Measurements from ENCODE around the gene PEAK1.
"Not testable (repeated sequence)": the region's sequence is repeated elsewhere in the genome, so short reads cannot be mapped to it uniquely, and the experiment has no call there.

Gene PEAK1

GRCh38 chr15:77224352-77224751 lies 195.6 kb downstream of the PEAK1 start:
- DNase-seq = no peak

DNA sequence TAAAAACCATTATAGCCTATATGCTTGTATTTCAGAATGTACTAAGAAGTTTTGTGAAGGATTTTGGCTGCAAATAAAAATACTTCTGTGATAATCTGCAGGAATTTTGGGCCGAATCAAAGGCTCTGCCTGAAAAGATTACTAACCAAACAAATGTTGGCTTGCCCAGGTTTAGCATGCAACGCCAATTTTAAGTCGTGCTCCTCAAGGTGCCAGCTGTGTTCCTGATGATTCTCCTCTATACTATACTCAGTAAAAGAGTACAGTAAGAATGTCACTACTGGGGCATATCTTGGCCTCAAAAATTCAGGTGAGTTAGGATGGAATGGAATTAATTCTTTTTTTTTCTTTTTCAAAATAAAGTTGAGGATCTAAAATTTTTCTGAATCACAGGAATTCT lies 198.2 kb downstream of the PEAK1 start:
- no peak for DNase-seq

GRCh38 chr15:77221174-77221573 lies 198.7 kb downstream of the PEAK1 start:
- no peak for DNase-seq

- DNase-seq = no peak
These were observed 200.1 kb downstream of the PEAK1 start for GRCh38 chr15:77219841-77220240.

DNA sequence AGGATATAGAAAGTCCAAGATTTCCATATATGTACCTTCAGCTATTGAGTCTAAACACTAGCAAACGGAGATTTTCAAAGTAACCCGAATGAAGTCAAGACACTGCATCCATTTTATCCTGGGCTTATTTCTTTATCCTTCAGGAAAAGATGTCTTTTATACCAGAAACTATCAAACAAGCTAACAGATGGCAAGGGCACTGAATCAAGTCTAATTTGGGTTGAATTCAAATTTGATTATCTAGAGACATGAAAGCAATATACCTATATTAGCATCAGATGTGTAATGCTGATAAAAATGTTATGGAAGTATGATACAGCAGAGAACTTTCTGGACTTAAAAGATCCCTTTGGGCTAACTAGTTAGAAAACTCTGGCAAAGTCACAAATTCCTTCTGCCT lies 210.7 kb downstream of the PEAK1 start:
- DNase-seq = no peak

- DNase-seq = no peak
These were observed 211.7 kb downstream of the PEAK1 start for GRCh38 chr15:77208241-77208640.

DNA sequence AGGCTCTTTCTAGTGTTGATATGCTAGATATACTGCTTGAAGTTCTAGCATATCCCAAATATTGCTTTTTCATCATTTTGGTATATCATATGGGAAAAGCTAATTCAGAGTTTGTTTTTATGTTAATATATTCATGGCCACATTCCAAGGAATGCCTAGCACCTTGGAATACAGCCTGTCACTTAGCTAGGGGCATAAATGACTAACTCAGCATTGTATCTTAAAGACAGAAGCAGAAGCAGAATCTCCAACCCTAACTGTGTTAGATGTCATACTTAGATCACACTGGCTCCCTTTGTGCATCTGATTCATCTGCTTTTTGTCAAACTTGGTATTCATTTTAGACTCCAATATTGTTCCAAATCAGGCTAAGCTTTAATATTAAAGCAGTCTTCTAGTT lies 218.2 kb downstream of the PEAK1 start:
- DNase-seq = no peak

DNA sequence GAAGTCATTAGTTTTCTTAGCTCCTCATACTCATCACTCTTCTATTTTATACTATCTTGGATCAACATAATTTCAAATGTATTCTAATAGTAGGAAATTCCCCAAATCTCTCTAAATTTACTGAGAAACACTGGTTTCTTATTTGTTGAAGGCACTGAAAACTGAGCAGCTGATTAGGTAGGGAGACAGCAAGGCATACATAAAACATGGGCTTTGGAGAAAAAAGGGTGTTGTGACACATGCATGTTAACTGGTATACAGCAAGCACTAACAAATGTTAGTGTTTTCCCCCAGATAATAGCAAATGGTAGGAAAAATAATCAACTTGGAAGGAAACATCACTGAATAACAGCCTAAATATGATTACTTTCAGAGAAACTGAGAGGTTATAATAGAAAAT lies 223.5 kb downstream of the PEAK1 start:
- no peak for DNase-seq

GRCh38 chr15:77195586-77195985 lies 224.3 kb downstream of the PEAK1 start:
- no peak for DNase-seq

DNA sequence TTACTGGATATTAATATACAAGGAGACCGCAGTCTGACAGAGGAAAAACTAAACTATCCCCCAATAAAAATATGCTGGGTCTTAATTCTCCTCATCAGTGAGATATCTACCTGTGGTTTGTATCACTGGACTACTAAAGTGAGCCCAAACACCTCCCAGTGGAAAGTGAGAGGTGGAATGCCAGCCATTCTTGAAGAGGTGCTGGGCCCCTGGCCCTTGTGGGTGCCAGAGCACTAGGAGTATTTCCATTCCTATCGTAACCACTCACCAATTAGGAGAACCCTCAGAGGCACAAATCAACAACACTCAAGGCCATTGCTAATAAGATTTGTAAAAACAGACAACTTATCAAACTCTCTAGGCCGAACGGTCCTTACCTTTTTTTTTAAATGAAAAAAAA lies 227.5 kb downstream of the PEAK1 start:
- DNase-seq = no peak

DNA sequence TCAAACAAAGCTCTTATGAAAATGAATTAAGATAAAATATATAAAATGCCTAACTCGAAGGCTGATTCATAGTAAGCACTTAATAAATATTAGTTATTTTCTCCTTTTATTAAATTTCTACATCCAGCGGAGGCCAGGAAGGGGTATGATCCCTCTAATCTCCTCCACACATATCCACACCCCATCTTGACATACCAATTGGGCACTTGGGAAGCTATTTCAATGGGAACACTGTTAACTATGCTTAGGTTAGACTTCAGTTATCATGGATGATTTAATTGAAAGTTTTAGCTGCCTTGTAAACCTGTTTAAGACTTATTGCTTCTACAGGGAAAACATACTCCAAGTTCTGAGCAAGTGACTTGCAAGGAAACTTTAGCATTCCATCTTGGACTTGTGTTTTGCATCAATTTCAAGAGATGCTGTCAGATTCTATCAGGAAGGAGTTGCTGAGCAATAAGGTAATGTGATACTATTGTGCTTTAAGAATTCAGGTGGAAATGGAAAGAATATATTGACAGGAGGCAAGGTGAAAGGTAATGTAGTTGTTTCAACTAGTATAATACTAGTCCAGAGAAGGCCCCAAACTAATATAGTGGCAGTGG lies 228.6 kb downstream of the PEAK1 start:
- DNase-seq = no peak

DNA sequence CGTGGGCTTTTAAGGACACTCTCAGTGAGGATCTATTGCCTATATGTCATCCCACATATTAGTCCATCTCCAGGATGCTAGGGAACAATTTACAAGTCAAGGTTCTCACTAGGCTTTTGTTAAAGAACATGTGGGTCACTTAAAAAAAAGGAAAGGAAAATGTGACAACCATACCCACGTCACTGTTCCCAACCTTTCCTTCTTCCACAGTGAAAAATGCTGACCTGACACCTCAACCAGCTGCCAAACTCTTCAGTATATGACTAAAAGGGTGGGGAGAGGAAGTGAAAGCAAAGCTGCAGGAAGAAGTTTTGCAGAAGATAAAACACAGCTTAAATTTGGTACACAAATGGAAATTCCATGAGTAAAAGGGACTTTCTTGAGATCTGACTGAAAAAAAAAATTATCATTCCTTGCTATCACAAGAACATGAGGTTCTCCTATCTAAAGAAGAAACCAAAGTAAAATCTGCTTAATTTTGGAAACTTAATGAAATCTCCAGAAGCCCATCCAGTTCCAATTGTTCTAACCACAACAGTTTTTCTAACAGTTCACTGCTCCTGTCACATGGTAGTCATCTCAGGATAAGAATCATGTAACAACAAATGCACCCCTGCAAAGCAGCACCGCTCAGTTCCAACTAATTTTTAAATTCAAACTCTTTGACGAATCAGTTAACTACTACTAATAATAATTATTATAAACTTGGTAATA lies 232.0 kb downstream of the PEAK1 start:
- no peak for DNase-seq

- no peak for DNase-seq
These were observed 233.3 kb downstream of the PEAK1 start for GRCh38 chr15:77186594-77187011.

DNA sequence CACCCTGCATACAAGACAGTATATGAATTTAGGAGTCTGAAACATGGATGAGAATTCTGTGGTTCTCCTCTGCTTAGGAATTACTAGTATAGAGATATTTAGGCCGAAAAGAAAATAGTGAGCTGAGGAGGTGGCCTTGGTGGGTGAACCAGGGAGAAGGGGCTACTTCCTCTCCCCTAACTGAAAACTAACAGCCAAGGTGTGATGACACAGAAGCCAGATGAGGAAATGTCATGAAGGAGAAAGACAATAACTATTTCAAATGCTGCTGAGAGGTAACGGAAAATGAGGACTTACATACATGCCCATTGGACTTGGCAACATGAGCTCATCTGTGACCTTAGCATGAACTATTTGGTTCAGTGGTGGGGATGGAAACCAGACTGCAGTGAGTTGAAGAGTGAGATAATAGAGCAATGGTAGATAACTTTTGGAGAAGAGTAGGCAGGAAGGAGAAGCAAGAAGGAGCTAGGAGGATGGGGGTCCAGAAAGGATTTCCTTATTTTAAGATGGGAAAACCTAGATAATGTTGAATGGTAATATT lies 234.6 kb downstream of the PEAK1 start:
- no peak for DNase-seq

- DNase-seq = not testable (repeated sequence)
These were observed 235.6 kb downstream of the PEAK1 start for GRCh38 chr15:77184352-77184751.

DNA sequence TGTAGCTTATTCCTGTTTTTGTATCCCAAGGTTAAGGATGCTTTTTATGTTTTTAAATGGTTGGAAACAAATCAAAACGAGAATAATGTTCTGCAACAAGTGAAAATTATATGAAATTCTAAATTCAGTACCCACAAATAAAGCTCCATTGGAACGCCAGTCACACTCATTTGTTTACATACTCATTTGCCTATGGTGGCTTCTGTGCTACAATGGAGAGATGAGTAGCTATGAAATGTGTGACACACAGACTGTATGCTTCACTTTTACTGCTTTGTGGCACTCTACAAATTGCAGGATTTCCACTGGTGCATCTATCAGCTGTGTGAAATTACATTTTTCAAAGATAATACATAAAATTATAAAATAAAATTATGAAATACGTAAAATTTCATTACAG lies 236.8 kb downstream of the PEAK1 start:
- DNase-seq = no peak

- no peak for DNase-seq
These were observed 238.4 kb downstream of the PEAK1 start for GRCh38 chr15:77181305-77182074.

GRCh38 chr15:77180757-77181156 lies 239.1 kb downstream of the PEAK1 start:
- DNase-seq = no peak

- DNase-seq = no peak
These were observed 239.6 kb downstream of the PEAK1 start for GRCh38 chr15:77180270-77180669.

DNA sequence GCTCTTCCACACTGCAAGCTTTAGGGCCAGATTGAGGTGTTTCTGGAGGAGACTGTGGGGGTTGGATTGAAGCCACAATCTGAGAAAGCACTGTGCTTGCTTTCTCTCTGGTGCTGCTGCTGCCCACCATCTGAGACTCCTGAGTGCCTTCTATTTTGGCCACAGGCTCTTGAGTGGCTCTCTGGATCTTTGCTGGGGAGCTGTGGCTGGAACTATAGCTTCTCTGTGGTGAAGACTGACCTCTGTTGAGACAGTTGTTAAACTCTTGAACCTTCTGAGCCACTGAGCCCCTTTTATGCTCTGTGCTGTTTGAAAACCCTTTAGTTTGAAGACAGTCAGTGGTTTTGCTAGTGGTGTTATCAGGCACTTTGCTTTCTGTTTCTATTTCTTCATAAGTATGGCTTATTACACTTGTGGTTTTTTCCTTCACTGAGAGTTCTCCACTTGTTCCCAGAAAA lies 240.3 kb downstream of the PEAK1 start:
- no peak for DNase-seq

- no peak for DNase-seq
These were observed 241.5 kb downstream of the PEAK1 start for GRCh38 chr15:77178411-77178810.

GRCh38 chr15:77176148-77176547 lies 243.8 kb downstream of the PEAK1 start:
- not testable (repeated sequence) for DNase-seq

- DNase-seq = no peak
These were observed 246.4 kb downstream of the PEAK1 start for GRCh38 chr15:77173487-77173886.

Data from SHP77 treated with DMSO at 0.1 percent for 48 hours (cell line).